ENCODE data around the gene RAI1. TPM values are rescaled to one million over a fixed set of nuclear protein-coding genes. Genes with fewer than 3 reads are reported as not detected.

RAI1 gene
- total RNA-seq, 1 experiment from 2014 or later: 46.8 TPM

GRCh38 chr17:17744116-17744515 is 62.9 kb downstream of the RAI1 start:
- intact Hi-C loops (cut with micrococcal nuclease; ENCODE audit: unreplicated experiment): no loop called here
- H3K4me3 ChIP-seq (ENCODE audit: low read depth, low read length, poor library complexity, severe bottlenecking): no peak overlapping the region
- H3K27me3 ChIP-seq (replicated peaks; ENCODE audit: insufficient read depth, low read depth, low read length, poor library complexity): no peaks in the 10 kb centered on the region
- H3K4me1 ChIP-seq (ENCODE audit: insufficient read depth, low read length, poor library complexity, severe bottlenecking): peaks cover 34% of the 10 kb centered on the region
- no peak for DNase-seq (ENCODE audit: low spot score)
- no peaks in the 10 kb centered on the region for H3K9me3 ChIP-seq (ENCODE audit: low read depth, low read length, poor library complexity, severe bottlenecking)
- BruUV-seq (replicated peaks): no TSS peak
- H3K36me3 ChIP-seq (ENCODE audit: insufficient read depth, low read length, poor library complexity, severe bottlenecking): no peaks in the 10 kb centered on the region
- POLR2A ChIA-PET (ENCODE audit: low non-redundant PET): no interaction called here
- CTCF ChIA-PET: no interaction called here
- no peak overlapping the region for H3K27ac ChIP-seq (ENCODE audit: low read depth, low read length, poor library complexity, severe bottlenecking)
- TF ChIP-seq CTCF (conservative IDR thresholded peaks at IDR 0.05; ENCODE audit: low read depth, low read length) (no peak), EZH2 (IDR thresholded peaks at IDR 0.05; ENCODE audit: borderline replicate concordance, low read depth, low read length, poor library complexity, severe bottlenecking) (no peak)

GRCh38 chr17:17745476-17746455 is 64.5 kb downstream of the RAI1 start:
- peaks cover 34% of the 10 kb centered on the region for H3K4me1 ChIP-seq (ENCODE audit: insufficient read depth, low read length, poor library complexity, severe bottlenecking)
- POLR2A ChIA-PET (ENCODE audit: low non-redundant PET): interaction anchor here (0.6 kb wide), 1 partner anchor 162 kb away, joined by 7 read pairs; no protein-coding TSS in a partner anchor

GRCh38 chr17:17748179-17748578 is 66.9 kb downstream of the RAI1 start:
- CTCF ChIA-PET: interaction anchor here (1.3 kb wide), 1 partner anchor 59 kb away, joined by 3 read pairs; no protein-coding TSS in a partner anchor
- no TSS peak for BruUV-seq (replicated peaks)
- Histone ChIP-seq H3K36me3 (ENCODE audit: insufficient read depth, low read length, poor library complexity, severe bottlenecking) (no peaks in the 10 kb centered on the region), H3K4me3 (ENCODE audit: low read depth, low read length, poor library complexity, severe bottlenecking) (no peak overlapping the region), H3K27me3 (replicated peaks; ENCODE audit: insufficient read depth, low read depth, low read length, poor library complexity) (no peaks in the 10 kb centered on the region), H3K4me1 (ENCODE audit: insufficient read depth, low read length, poor library complexity, severe bottlenecking) (peaks cover 46% of the 10 kb centered on the region), H3K27ac (ENCODE audit: low read depth, low read length, poor library complexity, severe bottlenecking) (peak overlapping the region; percentile 79), H3K9me3 (ENCODE audit: low read depth, low read length, poor library complexity, severe bottlenecking) (no peaks in the 10 kb centered on the region)
- intact Hi-C loops (cut with micrococcal nuclease; ENCODE audit: unreplicated experiment): no loop called here
- peak; percentile 30 for DNase-seq (ENCODE audit: low spot score)
- TF ChIP-seq EZH2 (IDR thresholded peaks at IDR 0.05; ENCODE audit: borderline replicate concordance, low read depth, low read length, poor library complexity, severe bottlenecking): no peak
- TF ChIP-seq CTCF (conservative IDR thresholded peaks at IDR 0.05; ENCODE audit: low read depth, low read length): peak; percentile 51
- POLR2A ChIA-PET (ENCODE audit: low non-redundant PET): no interaction called here

More at GRCh38 chr17:17745476-17746455, 64.5 kb downstream of the RAI1 start:
- H3K9me3 ChIP-seq (ENCODE audit: low read depth, low read length, poor library complexity, severe bottlenecking): no peaks in the 10 kb centered on the region
- no peaks in the 10 kb centered on the region for H3K27me3 ChIP-seq (replicated peaks; ENCODE audit: insufficient read depth, low read depth, low read length, poor library complexity)
- intact Hi-C loops (cut with micrococcal nuclease; ENCODE audit: unreplicated experiment): no loop called here
- no peak for DNase-seq (ENCODE audit: low spot score)
- BruUV-seq (replicated peaks): no TSS peak
- H3K27ac ChIP-seq (ENCODE audit: low read depth, low read length, poor library complexity, severe bottlenecking): no peak overlapping the region
- CTCF ChIA-PET: no interaction called here
- H3K4me3 ChIP-seq (ENCODE audit: low read depth, low read length, poor library complexity, severe bottlenecking): no peak overlapping the region
- TF ChIP-seq CTCF (conservative IDR thresholded peaks at IDR 0.05; ENCODE audit: low read depth, low read length): no peak
- no peak for TF ChIP-seq EZH2 (IDR thresholded peaks at IDR 0.05; ENCODE audit: borderline replicate concordance, low read depth, low read length, poor library complexity, severe bottlenecking)
- H3K36me3 ChIP-seq (ENCODE audit: insufficient read depth, low read length, poor library complexity, severe bottlenecking): no peaks in the 10 kb centered on the region
